Measurements from ENCODE around the gene DNAJB7.
"Not testable (repeated sequence)": the region's sequence is repeated elsewhere in the genome, so short reads cannot be mapped to it uniquely, and the experiment has no call there.

Gene DNAJB7

GRCh38 chr22:40862013-40862412, at the start of gene DNAJB7:
TSS of gene DNAJB7 (minus strand) at chr22:40862113. CDS start at chr22:40861994, 119 bp downstream.
- no peak for DNase-seq

- DNase-seq: no peak
These were observed 47.0 kb upstream of the DNAJB7 start for GRCh38 chr22:40908895-40909294.

- no peak for DNase-seq
These were observed 42.2 kb upstream of the DNAJB7 start for GRCh38 chr22:40904101-40904500.

GRCh38 chr22:40898850-40899357, 37.0 kb upstream of the DNAJB7 start:
- DNase-seq: no peak

GRCh38 chr22:40894417-40894816, 32.5 kb upstream of the DNAJB7 start:
- DNase-seq: no peak

- DNase-seq: no peak
These were observed 29.0 kb upstream of the DNAJB7 start for GRCh38 chr22:40890881-40891280.

- no peak for DNase-seq
These were observed 27.2 kb upstream of the DNAJB7 start for GRCh38 chr22:40889116-40889515.

GRCh38 chr22:40878922-40879321, 17.0 kb upstream of the DNAJB7 start:
- DNase-seq: no peak

GRCh38 chr22:40877488-40877887, 15.6 kb upstream of the DNAJB7 start:
- no peak for DNase-seq

DNA sequence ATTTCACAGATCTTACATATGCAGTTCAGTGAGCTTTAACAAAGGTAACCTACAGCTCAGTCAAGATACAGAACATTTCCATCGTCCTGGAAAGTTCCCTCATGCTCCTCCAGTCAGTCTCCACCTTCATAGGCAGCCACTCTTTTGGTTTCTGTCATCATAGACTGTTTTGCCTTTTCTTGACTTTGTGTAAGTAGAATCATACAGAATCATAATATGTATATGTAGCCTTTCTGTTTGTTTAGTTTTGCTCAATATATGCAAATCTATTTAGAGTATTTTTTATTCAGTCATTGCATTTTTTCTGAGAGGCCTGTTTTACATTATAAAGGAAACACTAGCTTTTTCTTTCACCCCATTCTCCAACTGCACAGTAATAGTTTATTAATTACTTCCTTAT, 15.0 kb upstream of the DNAJB7 start:
- DNase-seq: no peak

DNA sequence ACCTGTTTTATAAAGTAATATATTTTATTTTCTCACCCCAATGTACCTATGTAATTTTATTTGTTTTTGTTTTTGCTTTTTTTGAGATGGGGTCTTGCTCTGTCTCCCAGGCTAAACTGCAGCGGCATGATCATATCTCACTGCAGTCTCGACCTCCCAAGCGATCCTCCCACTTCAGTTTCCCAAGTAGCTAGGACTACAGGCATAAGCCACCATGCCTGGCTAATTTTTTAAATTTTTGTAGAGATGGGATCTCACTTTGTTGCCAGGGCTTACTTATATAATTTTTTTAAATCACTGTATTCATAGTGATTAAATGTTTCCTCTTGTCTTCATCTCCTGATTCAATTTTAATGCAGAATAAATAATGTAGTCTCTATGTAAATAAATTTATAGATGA, 13.2 kb upstream of the DNAJB7 start:
- DNase-seq: no peak

GRCh38 chr22:40874016-40874415, 12.1 kb upstream of the DNAJB7 start:
- no peak for DNase-seq

GRCh38 chr22:40868379-40868778, 6.5 kb upstream of the DNAJB7 start:
- DNase-seq: not testable (repeated sequence)

- no peak for DNase-seq
These were observed 5.2 kb upstream of the DNAJB7 start for GRCh38 chr22:40867109-40867508.

DNA sequence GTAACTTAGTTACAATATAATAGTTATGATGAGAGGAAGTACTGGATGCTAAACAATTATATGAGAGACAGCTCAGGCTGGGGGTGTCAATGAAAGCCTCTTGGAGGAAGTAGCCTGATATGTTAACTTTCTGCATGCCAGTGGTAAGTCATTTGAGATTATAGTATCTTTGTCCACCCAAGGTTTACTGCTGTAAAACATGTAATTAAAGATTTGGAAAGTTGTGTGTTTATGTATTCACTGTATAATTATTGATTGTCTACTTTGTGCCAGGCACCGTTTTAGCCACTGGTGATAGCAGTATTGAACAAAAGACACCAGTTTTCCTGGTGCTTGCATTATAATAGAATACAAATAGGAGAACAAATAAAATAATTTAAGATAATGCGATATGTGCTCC, 624 bp upstream of the DNAJB7 start:
- DNase-seq: no peak

DNA sequence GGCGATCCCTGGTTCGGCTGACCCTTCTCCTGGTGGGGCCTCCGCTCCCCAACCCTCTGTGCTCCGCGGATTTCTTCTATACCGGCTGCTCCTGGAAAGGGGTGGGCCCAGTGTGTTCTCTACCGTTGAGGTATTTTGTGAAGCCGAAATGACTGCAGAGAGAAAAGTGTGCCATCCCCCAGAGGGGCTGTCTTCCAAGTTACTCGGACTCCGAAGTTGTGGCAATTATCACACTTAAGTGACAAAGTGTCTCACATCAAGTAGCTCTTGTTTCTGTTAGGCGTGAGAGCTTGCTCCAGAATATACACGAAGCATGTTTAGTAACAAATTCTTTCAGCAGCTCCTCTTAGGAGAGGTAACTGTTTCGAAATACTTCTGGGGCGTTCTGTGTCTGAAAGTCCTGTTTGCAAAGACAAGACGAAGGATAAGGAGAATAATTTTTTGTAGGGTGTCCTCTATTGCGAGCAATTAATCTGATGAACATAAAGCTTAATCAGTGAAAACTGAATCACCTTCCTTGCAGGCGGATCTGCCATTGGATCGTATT, 4.5 kb downstream of the DNAJB7 start:
- DNase-seq: no peak

DNA sequence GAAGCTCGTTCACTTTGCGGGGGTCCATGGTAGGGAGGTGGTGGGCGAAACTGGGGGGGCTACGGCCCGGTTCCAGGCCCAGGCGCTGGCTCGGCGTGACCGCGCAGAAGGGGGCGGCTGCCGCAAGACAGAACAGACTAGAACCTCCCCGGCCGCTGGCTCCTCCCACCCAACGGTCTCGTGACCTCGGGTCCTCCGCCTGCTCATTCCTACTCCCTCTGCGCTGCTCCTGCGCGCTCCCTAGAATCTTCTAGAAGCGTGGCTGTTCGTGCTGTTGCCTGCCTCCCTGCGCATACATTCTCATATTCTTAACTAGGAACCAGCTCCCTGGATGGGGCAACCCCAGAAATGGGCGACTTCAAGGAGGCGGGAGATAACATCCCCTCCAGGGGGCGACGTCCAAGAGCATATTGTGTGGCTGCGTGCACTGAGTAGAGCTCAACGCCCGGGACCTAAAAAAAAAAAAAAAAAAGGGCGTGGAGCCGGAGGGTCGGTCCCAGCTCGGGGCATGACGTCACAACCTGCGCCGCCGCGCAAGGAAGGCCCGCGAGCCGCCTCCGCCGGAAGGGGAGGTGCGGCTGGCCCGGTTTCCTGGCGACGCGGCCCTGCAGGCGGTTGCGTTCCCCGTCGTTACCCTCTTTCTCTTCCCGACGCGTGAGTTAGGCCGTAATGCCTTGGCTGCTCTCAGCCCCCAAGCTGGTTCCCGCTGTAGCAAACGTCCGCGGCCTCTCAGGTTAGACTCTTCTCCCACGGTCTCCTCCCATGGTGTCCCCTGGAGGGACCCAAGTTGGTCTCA, 5.2 kb downstream of the DNAJB7 start, which contains the start of the genes ST13 and XPNPEP3:
TSS of gene ST13 (minus strand) at position 127 of the 796 bp plus-strand sequence. CDS start at position 28, 99 bp downstream.
TSS of gene XPNPEP3 (plus strand) at position 636 of the 796 bp plus-strand sequence. CDS start at position 670, 34 bp downstream.
- DNase-seq: peak; percentile 86

DNA sequence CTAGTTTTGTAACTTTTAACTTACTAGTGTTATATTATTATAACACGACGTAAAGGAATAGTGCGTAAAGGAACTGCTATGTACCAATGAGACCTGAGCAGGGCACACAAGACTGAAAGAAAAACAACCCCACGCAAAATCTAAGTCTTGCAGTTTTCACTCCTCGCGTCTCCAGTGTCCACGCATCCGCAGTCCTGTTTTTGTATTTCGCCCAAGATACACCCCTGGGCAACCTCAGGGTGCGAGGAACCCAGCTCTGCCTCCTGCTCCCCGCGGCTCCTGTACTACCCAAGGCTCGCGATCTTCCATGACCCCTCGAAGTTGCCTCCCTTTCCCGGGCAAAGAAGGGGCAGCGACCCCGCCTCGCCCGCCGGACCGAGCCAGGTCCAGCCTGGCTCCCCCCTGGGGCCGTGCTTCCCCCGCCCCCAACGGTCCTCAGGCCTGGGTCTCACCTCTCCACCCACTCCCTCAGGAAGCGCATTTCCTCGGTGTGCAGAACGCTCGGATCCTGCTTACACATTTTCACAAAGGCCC, 5.9 kb downstream of the DNAJB7 start:
- DNase-seq: no peak

DNA sequence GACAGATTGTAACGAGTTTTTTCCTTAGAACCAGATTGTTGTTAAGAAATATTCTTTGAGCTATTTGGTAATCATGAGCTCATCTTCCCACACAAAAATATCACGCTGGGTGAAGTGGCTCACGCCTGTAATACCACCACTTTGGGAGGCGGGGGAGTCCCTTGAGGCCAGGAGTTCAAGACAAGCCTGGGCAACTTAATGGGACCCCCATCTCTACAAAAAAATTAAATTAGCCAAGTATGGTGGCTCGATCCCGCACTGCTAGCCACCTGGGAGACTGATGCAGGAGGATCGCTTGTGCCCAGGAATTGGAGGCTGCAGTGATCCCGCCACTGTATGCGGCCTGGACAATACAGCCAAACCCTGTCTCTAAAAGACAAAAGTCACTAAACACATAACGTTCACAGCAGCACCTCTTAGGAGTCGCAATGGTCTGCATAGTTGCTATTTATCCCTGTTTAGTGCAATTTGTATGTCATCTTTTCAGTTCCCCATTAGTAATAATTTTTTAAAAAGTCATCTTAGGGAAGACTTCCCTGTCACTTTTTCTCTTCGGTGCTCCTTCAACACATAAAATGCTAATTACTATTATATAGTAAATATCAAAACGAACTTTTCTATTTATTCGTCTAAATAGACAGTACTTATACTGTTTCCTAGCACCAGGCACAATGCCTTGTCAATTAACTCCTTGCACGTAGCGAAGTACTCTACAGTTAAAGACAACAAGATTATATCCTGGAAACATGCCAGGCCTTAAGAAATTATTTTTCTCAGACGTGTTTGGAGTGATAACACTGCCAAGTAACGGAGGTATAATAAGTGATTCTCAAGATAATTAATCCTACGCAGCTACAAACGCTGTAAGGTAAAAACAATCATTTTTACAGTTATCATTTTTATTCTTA, 6.6 kb downstream of the DNAJB7 start:
- DNase-seq: no peak

DNA sequence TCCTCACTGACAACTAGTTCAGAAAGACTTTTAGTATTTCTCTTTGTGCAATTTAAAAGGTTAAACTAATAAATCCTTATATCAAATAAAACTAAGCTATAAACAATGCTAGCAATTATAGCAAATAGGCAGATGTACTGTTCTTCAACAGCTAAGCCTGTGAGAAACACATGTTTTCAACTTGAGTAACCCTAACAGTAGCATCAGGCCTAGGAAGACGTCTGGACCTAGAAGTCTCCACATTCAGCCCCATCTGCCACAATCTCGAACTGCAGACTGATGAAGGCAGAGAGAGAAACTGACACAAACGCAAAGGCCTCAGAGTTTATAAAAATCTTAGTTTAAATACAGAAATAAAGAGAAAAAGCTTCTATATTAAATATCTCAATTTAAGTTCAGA, 8.0 kb downstream of the DNAJB7 start:
- no peak for DNase-seq

- no peak for DNase-seq
These were observed 8.6 kb downstream of the DNAJB7 start for GRCh38 chr22:40853333-40853732.

GRCh38 chr22:40845816-40846215, 16.1 kb downstream of the DNAJB7 start:
- DNase-seq: not testable (repeated sequence)

DNA sequence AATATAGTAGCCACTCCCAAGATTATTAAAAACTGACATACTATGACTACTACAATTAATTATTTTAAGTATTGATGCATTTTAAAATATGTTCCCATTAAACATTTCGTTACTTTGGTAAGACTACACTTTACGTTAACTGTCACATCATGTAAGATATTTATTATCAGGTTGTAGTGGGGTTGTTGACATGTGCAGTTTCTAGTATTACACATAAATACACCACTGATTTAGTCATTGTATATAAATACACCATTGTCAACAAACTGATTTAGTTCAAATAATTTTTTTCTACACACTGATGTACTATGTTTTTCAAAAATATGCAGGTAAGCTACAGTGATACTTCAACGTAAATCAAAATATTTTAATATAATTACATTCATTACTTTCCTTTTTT, 17.0 kb downstream of the DNAJB7 start:
- no peak for DNase-seq
